IMR-90 (cell line): ENCODE results near the gene MIS18A. TPM values are rescaled to one million over a fixed set of nuclear protein-coding genes. Genes with fewer than 3 reads are reported as not detected.
"Not testable (repeated sequence)": the region's sequence is repeated elsewhere in the genome, so short reads cannot be mapped to it uniquely, and the experiment has no call there.

Experiments
- ATAC-seq: fragments of 200-7000 bp; cut with Tn5 transposase; 2 replicates; pipeline ENCODE4 v1.9.1; 2020; ENCODE audit warnings: low read depth, mild to moderate bottlenecking, moderate library complexity
- BruUV-seq: library from RNA; stranded (reverse); fragments of 400-500 nt; replicated peaks from 2 replicates; lab custom pipeline; 2021; lab: Mats Ljungman, UMichigan
- CTCF ChIA-PET: fragments of 300-600 bp; formaldehyde crosslinking; extraction: SDS; loops from one replicate; lab custom pipeline; 2021; ENCODE audit warnings: antibody characterized with exemption; lab: Yijun Ruan, JAX
- POLR2A ChIA-PET: fragments of 300-600 bp; sonication (Branson Sonifier 250); formaldehyde crosslinking; loops from one replicate; lab custom pipeline; 2022; ENCODE audit warnings: antibody characterized with exemption; ENCODE audit not compliant: unreplicated experiment; lab: Charles Lee
- DNase-seq: peaks from one replicate; pipeline ENCODE4 v3.0.0; 2013
- H2AFZ ChIP-seq: replicated peaks from 2 replicates; pipeline ENCODE3; 2013; ENCODE audit warnings: low read length, mild to moderate bottlenecking; ENCODE audit not compliant: poor library complexity
- H2AK5ac ChIP-seq: 2 replicates; pipeline ENCODE4 v1.6.1; 2013; ENCODE audit warnings: low read depth, low read length, inconsistent platforms
- H2AK9ac ChIP-seq: replicated peaks from 2 replicates; pipeline ENCODE3; 2013; ENCODE audit warnings: mild to moderate bottlenecking, low read depth, low read length, moderate library complexity; ENCODE audit not compliant: poor library complexity
- H2BK120ac ChIP-seq: 2 replicates; pipeline ENCODE4 v1.6.1; 2013; ENCODE audit warnings: low read depth, low read length, inconsistent platforms
- H2BK15ac ChIP-seq: 3 replicates; pipeline ENCODE4 v1.6.1; 2013; ENCODE audit warnings: low read depth, low read length, inconsistent platforms
- H2BK20ac ChIP-seq: 2 replicates; pipeline ENCODE4 v1.6.1; 2013; ENCODE audit warnings: low read depth, mild to moderate bottlenecking, inconsistent platforms, low read length, moderate library complexity
- H2BK5ac ChIP-seq: 2 replicates; pipeline ENCODE4 v1.6.1; 2013; ENCODE audit warnings: mild to moderate bottlenecking, low read depth, low read length, inconsistent platforms; ENCODE audit not compliant: poor library complexity, severe bottlenecking
- H3K14ac ChIP-seq: replicated peaks from 2 replicates; pipeline ENCODE4 v1.6.1; 2013; ENCODE audit warnings: low read depth, low read length, inconsistent platforms
- H3K18ac ChIP-seq: 2 replicates; pipeline ENCODE4 v1.6.1; 2013; ENCODE audit warnings: low read depth, low read length, control low read depth
- H3K23ac ChIP-seq: 2 replicates; pipeline ENCODE4 v1.6.1; 2013; ENCODE audit warnings: low read depth, low read length, inconsistent platforms
- H3K27ac ChIP-seq: 2 replicates; pipeline ENCODE4 v1.5.1; 2013; ENCODE audit warnings: mild to moderate bottlenecking, control low read depth, low read length; ENCODE audit not compliant: insufficient read depth
- H3K27me3 ChIP-seq: 2 replicates; pipeline ENCODE4 v1.6.1; 2013; ENCODE audit warnings: low read length; ENCODE audit not compliant: control insufficient read depth, insufficient read depth
- H3K36me3 ChIP-seq: 2 replicates; pipeline ENCODE4 v1.6.1; 2013; ENCODE audit warnings: low read length, mixed read lengths; ENCODE audit not compliant: control insufficient read depth, insufficient read depth
- H3K4ac ChIP-seq: 2 replicates; pipeline ENCODE4 v1.6.1; 2013; ENCODE audit warnings: low read depth, low read length, inconsistent platforms
- H3K4me1 ChIP-seq: 2 replicates; pipeline ENCODE4 v1.6.1; 2013; ENCODE audit warnings: low read length, mixed read lengths; ENCODE audit not compliant: control insufficient read depth, insufficient read depth
- H3K4me2 ChIP-seq: 2 replicates; pipeline ENCODE4 v1.6.1; 2013; ENCODE audit warnings: low read depth, mild to moderate bottlenecking, control low read depth, low read length, moderate library complexity
- H3K4me3 ChIP-seq: 2 replicates; pipeline ENCODE4 v1.5.1; 2013; ENCODE audit warnings: low read depth, mild to moderate bottlenecking, control low read depth, low read length, moderate library complexity; ENCODE audit not compliant: insufficient read depth
- H3K56ac ChIP-seq: 2 replicates; pipeline ENCODE4 v1.6.1; 2013; ENCODE audit warnings: low read length, inconsistent platforms; ENCODE audit not compliant: insufficient read depth; ENCODE audit errors: extremely low read depth
- H3K79me1 ChIP-seq, 2 experiments: 2 replicates each; pipeline ENCODE4 v1.6.1; 2013; ENCODE audit warnings: low read length in 2 of 2, inconsistent platforms in 1 of 2, low read depth in 1 of 2
- H3K9ac ChIP-seq: 2 replicates; pipeline ENCODE4 v1.6.1; 2013; ENCODE audit warnings: low read depth, low read length, control low read depth
- H3K9me1 ChIP-seq: 2 replicates; pipeline ENCODE4 v1.6.1; 2013; ENCODE audit warnings: low read length, inconsistent platforms; ENCODE audit not compliant: insufficient read depth
- H3K9me3 ChIP-seq: 2 replicates; pipeline ENCODE4 v1.6.1; 2013; ENCODE audit warnings: low read length; ENCODE audit not compliant: control insufficient read depth, insufficient read depth
- H4K20me1 ChIP-seq: 2 replicates; pipeline ENCODE4 v1.6.1; 2013; ENCODE audit warnings: low read length, inconsistent platforms; ENCODE audit not compliant: insufficient read depth
- H4K5ac ChIP-seq: 2 replicates; pipeline ENCODE4 v1.6.1; 2013; ENCODE audit warnings: mild to moderate bottlenecking, low read depth, low read length, control low read depth
- H4K8ac ChIP-seq, 2 experiments: 2 replicates each; pipeline ENCODE4 v1.6.1; 2013; ENCODE audit warnings: low read depth in 2 of 2, low read length in 2 of 2, control low read depth in 1 of 2, inconsistent platforms in 1 of 2
- H4K91ac ChIP-seq: 2 replicates; pipeline ENCODE4 v1.6.1; 2013; ENCODE audit warnings: low read depth, low read length, inconsistent platforms; ENCODE audit not compliant: insufficient read depth
- WGBS, 2 experiments: methylation state at CpG; one replicate each; pipeline versions ENCODE4 v1.1.5 to v1.1.7; 2013; ENCODE audit warnings: missing lambda C conversion rate in 2 of 2; ENCODE audit not compliant: insufficient read length in 1 of 2; ENCODE audit errors: extremely low coverage in 2 of 2; 5-methylcytosine and 5-hydroxymethylcytosine counted together
- dilution Hi-C: fragments of 300-500 bp; cut with HindIII; formaldehyde crosslinking; loops from one replicate; pipeline ENCODE4 v1.14.3; 2018; ENCODE audit warnings: low sequenced_read_pairs; ENCODE audit not compliant: unreplicated experiment
- in situ Hi-C: fragments of 300-500 bp; cut with MboI; formaldehyde crosslinking; loops from 3 replicates; pipeline ENCODE4 v1.14.3; 2019; ENCODE audit warnings: low sequenced_read_pairs, inconsistent platforms, mixed read lengths
- intact Hi-C: fragments of 100-400 bp; cut with micrococcal nuclease; formaldehyde crosslinking; loops from 2 replicates; pipeline ENCODE4 v1.10.0; 2022
- polyA plus RNA-seq, 3 experiments: library from polyadenylated mRNA; depleted of rRNA; stranded (reverse); fragments of >200 nt; gene quantifications; 2 replicates each; pipeline ENCODE4 v1.2.3, GENCODE V29; 2012; ENCODE audit warnings: low replicate concordance in 1 of 3
- total RNA-seq: library from RNA; depleted of rRNA; stranded (reverse); fragments of >200 nt; gene quantifications from 2 replicates; pipeline ENCODE4 v1.2.3, GENCODE V29; 2012

Gene MIS18A
- total and polyA plus RNA-seq, 2 of the 4 experiments (the other 2 are of a cell fraction), result 4.5 to 7.6 TPM

- H3K4ac ChIP-seq, POLR2A ChIA-PET: not testable (repeated sequence)
Measured at GRCh38 chr21:32258786-32259048, 20.1 kb downstream of the MIS18A start.

More at GRCh38 chr21:32258786-32259048, 20.1 kb downstream of the MIS18A start:
- H4K8ac ChIP-seq, in situ Hi-C loops, H3K9ac ChIP-seq, H2AFZ ChIP-seq, H4K20me1 ChIP-seq, H3K27ac ChIP-seq, H4K5ac ChIP-seq, H3K56ac ChIP-seq, H2AK9ac ChIP-seq, H3K14ac ChIP-seq, BruUV-seq, H3K27me3 ChIP-seq, H3K79me1 ChIP-seq, dilution Hi-C loops, DNase-seq, H3K9me1 ChIP-seq, H3K4me3 ChIP-seq, H2BK20ac ChIP-seq, H3K9me3 ChIP-seq, H3K23ac ChIP-seq, H3K4me1 ChIP-seq, H3K4me2 ChIP-seq, ATAC-seq, H2AK5ac ChIP-seq, H3K18ac ChIP-seq, H2BK15ac ChIP-seq, H2BK120ac ChIP-seq, H3K36me3 ChIP-seq, H4K91ac ChIP-seq, H2BK5ac ChIP-seq: not testable (repeated sequence)
- 90% methylated on average over 2 of the region's 5 CpGs; no CpG with 5 or more reads in 1 of the 2 experiments for WGBS, 2 experiments
- CTCF ChIA-PET, result interaction anchor here (0.6 to 1.6 kb wide), 7 partner anchors 26 to 470 kb away, joined by 3 to 8 read pairs (median 3); no protein-coding TSS in a partner anchor
- intact Hi-C loops, result loop anchor here (1.0 to 10.0 kb wide), 7 partner anchors 162 to 526 kb away; partner anchors contain the start of gene SCAF4
